ENCODE results near the gene TPST2. TPM values are rescaled to one million over a fixed set of nuclear protein-coding genes. Genes with fewer than 3 reads are reported as not detected.

TPST2 gene
- total RNA-seq, 1 experiment from 2014 or later: 11.8 TPM

DNA sequence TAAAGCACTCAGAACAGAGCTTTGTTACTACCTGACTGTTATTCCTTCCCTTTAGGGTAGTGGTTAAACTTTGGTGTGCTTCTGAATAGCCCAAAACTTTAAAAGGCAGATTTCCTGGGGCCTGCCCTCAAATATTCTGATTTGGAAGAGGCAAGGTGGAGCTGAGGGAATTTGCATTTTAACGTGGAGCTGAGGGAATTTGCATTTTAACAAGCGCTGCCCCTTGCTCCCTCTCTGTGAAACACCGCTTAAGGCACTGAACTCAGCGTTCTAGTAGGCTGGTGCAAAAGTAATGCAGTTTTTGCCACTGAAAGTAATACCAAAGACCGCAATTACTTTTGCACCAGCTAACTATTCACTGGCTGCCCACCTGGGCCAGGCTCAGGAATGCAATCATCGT lies 35.0 kb downstream of the TPST2 start:
- Histone ChIP-seq H3K36me3 (ENCODE audit: control insufficient read depth in 1 of 2, insufficient read depth in 2 of 2, low read length in 2 of 2) (no peaks in the 10 kb centered on the region), H3K27me3 (ENCODE audit: insufficient read depth, low read length) (no peaks in the 10 kb centered on the region), H3K9me2 (ENCODE audit: insufficient read depth) (no peaks in the 10 kb centered on the region), H3K27ac (ENCODE audit: low read depth, low read length) (no peak overlapping the region), H4K20me1 (ENCODE audit: insufficient read depth) (no peaks in the 10 kb centered on the region), H2AFZ (ENCODE audit: low read depth, low read length, poor library complexity, severe bottlenecking) (no peak overlapping the region), H3K4me1 (ENCODE audit: control insufficient read depth in 1 of 2, insufficient read depth in 2 of 2, low read length in 2 of 2) (peaks cover 13 to 17% of the 10 kb centered on the region in 2 experiments), H3K79me2 (ENCODE audit: insufficient read depth, low read length) (no peaks in the 10 kb centered on the region), H3K9me3 (ENCODE audit: control insufficient read depth in 1 of 2, insufficient read depth in 1 of 2, low read depth in 1 of 2, low read length in 2 of 2) (no peaks in the 10 kb centered on the region), H3K4me2 (ENCODE audit: low read length) (no peak overlapping the region), H3K9ac (ENCODE audit: low read length) (no peak overlapping the region), H3K4me3 (replicated peaks in 1 of 2; ENCODE audit: low read depth in 1 of 2, low read length in 2 of 2) (no peak overlapping the region)
- ChIA-PET POLR2A (no interaction called here), RAD21 (ENCODE audit: low non-redundant PET in 1 of 2, low total read pairs in 2 of 2, uncharacterized antibody in 2 of 2, unreplicated experiment in 2 of 2) (no interaction called here), CTCF (interaction anchor here (0.6 kb wide), 1 partner anchor 9 kb away, joined by 3 read pairs; no protein-coding TSS in a partner anchor)
- DNase-seq (ENCODE audit: low read depth, low spot score) (no peak), ATAC-seq (no peak)
- TF ChIP-seq EZH2 (IDR thresholded peaks at IDR 0.05) (no peak), ZFX (IDR thresholded peaks at IDR 0.05) (no peak)
- TF ChIP-seq, protein P1, sequence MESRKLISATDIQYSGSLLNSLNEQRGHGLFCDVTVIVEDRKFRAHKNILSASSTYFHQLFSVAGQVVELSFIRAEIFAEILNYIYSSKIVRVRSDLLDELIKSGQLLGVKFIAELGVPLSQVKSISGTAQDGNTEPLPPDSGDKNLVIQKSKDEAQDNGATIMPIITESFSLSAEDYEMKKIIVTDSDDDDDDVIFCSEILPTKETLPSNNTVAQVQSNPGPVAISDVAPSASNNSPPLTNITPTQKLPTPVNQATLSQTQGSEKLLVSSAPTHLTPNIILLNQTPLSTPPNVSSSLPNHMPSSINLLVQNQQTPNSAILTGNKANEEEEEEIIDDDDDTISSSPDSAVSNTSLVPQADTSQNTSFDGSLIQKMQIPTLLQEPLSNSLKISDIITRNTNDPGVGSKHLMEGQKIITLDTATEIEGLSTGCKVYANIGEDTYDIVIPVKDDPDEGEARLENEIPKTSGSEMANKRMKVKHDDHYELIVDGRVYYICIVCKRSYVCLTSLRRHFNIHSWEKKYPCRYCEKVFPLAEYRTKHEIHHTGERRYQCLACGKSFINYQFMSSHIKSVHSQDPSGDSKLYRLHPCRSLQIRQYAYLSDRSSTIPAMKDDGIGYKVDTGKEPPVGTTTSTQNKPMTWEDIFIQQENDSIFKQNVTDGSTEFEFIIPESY (IDR thresholded peaks at IDR 0.05; ENCODE audit: extremely low read depth, insufficient replicate concordance, low read length): no peak
- TF ChIP-seq, protein P2, sequence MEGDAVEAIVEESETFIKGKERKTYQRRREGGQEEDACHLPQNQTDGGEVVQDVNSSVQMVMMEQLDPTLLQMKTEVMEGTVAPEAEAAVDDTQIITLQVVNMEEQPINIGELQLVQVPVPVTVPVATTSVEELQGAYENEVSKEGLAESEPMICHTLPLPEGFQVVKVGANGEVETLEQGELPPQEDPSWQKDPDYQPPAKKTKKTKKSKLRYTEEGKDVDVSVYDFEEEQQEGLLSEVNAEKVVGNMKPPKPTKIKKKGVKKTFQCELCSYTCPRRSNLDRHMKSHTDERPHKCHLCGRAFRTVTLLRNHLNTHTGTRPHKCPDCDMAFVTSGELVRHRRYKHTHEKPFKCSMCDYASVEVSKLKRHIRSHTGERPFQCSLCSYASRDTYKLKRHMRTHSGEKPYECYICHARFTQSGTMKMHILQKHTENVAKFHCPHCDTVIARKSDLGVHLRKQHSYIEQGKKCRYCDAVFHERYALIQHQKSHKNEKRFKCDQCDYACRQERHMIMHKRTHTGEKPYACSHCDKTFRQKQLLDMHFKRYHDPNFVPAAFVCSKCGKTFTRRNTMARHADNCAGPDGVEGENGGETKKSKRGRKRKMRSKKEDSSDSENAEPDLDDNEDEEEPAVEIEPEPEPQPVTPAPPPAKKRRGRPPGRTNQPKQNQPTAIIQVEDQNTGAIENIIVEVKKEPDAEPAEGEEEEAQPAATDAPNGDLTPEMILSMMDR (IDR thresholded peaks at IDR 0.05 in 2 of 3, conservative IDR thresholded peaks at IDR 0.05 in 1 of 3; ENCODE audit: borderline replicate concordance in 1 of 3, insufficient read depth in 1 of 3, low read depth in 2 of 3, low read length in 2 of 3): no peak
- intact Hi-C loops (cut with micrococcal nuclease): no loop called here
- BruUV-seq (replicated peaks): no TSS peak

All from HCT116 (cell line).